A673 (cell line): ENCODE measurements around the gene PCID2.

Experiments used
- EZH2 ChIP-seq: fragments of 200-600 bp; sonication (generic); IDR thresholded peaks from 2 replicates; pipeline ENCODE4 v1.6.1; 2017; ENCODE audit warnings: borderline replicate concordance, low read depth, mild to moderate bottlenecking, mixed read lengths, antibody characterized with exemption, low read length; ENCODE audit not compliant: poor library complexity, severe bottlenecking
- TF ChIP-seq, protein P1 (sequence below): fragments of 300-800, 200-600 bp; sonication (generic); conservative IDR thresholded peaks from 2 replicates; pipeline ENCODE4 v1.5.1; 2017; ENCODE audit warnings: low read depth, mild to moderate bottlenecking, antibody characterized with exemption, low read length, moderate library complexity, mixed read lengths

DNA sequence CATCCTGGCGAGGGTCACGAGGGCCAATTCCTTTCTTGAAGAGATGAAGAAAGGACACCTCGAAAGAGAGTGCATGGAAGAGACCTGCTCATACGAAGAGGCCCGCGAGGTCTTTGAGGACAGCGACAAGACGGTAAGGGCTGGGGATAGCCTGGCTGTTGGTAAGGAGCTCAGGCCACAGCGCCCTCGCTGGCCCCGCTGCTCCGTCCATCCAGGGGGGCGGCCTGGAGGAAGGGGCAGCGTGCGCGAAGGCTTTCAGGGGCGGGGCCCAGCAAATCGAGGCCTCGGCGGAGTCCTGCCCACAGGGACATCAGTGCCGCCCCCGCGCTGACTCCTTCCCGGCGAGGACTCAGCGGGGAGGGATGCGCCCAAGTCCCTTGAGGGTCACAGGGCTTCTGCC, 79.0 kb downstream of the PCID2 start:
- TF ChIP-seq, protein P1, sequence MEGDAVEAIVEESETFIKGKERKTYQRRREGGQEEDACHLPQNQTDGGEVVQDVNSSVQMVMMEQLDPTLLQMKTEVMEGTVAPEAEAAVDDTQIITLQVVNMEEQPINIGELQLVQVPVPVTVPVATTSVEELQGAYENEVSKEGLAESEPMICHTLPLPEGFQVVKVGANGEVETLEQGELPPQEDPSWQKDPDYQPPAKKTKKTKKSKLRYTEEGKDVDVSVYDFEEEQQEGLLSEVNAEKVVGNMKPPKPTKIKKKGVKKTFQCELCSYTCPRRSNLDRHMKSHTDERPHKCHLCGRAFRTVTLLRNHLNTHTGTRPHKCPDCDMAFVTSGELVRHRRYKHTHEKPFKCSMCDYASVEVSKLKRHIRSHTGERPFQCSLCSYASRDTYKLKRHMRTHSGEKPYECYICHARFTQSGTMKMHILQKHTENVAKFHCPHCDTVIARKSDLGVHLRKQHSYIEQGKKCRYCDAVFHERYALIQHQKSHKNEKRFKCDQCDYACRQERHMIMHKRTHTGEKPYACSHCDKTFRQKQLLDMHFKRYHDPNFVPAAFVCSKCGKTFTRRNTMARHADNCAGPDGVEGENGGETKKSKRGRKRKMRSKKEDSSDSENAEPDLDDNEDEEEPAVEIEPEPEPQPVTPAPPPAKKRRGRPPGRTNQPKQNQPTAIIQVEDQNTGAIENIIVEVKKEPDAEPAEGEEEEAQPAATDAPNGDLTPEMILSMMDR: no peak
- no peak for TF ChIP-seq EZH2
